ENCODE results near the gene TRMT2A.
"Not testable (repeated sequence)": the region's sequence is repeated elsewhere in the genome, so short reads cannot be mapped to it uniquely, and the experiment has no call there.

TRMT2A gene, protein sequence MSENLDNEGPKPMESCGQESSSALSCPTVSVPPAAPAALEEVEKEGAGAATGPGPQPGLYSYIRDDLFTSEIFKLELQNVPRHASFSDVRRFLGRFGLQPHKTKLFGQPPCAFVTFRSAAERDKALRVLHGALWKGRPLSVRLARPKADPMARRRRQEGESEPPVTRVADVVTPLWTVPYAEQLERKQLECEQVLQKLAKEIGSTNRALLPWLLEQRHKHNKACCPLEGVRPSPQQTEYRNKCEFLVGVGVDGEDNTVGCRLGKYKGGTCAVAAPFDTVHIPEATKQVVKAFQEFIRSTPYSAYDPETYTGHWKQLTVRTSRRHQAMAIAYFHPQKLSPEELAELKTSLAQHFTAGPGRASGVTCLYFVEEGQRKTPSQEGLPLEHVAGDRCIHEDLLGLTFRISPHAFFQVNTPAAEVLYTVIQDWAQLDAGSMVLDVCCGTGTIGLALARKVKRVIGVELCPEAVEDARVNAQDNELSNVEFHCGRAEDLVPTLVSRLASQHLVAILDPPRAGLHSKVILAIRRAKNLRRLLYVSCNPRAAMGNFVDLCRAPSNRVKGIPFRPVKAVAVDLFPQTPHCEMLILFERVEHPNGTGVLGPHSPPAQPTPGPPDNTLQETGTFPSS

GRCh38 chr22:20116951-20117632 lies at the start of gene TRMT2A:
TRMT2A (minus strand) TSS chr22:20117226; CDS start chr22:20116906, 320 bp downstream.
- peak; percentile 93 to 94 for DNase-seq (ENCODE audit: low read depth in 2 of 2)

DNA sequence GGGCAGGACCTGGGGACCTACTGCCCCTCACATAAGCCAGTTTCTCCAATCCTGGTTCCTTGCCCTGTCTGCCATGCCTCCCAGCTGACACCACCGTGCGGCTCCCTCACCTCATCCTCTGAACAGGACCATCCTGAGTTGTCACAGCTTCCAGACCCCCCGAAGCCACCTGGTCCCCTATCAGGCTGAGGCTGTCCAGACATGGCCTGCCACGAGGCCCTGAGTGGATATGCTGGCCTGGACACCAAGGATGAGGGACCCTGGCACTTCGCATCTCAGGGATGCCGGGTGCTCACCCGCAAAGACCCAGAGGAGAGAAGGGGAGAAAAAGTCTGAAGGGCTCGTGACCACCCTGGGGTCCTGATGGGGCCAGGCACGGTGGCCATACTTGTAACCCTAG lies 49.7 kb upstream of the TRMT2A start:
- no peak for DNase-seq (ENCODE audit: low read depth in 2 of 2)

GRCh38 chr22:20165913-20166312 lies 48.9 kb upstream of the TRMT2A start:
- DNase-seq (ENCODE audit: low read depth in 2 of 2), result no peak

GRCh38 chr22:20165421-20165820 lies 48.4 kb upstream of the TRMT2A start:
- DNase-seq (ENCODE audit: low read depth in 2 of 2), result no peak

- DNase-seq (ENCODE audit: low read depth in 2 of 2), result no peak
Measured at GRCh38 chr22:20164863-20165262, 47.8 kb upstream of the TRMT2A start.

DNA sequence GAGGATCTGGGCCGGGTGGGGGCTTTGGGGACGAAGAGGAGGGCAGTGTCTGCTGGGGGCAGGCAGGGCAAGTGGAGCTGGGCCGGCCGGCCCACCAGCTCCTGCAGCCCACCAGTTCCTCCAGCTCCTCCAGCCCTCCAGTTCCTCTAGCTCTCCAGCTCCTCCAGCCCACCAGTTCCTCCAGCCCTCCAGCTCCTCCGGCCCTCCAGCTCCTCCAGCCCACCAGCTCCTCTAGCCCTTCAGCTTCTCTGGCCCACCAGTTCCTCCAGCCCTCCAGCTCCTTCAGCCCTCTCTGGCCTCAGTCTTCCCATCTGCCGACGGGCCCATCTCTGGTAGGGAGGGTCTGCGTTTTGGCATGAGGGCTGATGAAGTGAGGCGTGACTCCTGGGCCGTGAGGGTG lies 43.0 kb upstream of the TRMT2A start:
- no peak for DNase-seq (ENCODE audit: low read depth in 2 of 2)

- not testable (repeated sequence) for DNase-seq (ENCODE audit: low read depth in 2 of 2)
Measured at GRCh38 chr22:20159531-20159930, 42.5 kb upstream of the TRMT2A start.

DNA sequence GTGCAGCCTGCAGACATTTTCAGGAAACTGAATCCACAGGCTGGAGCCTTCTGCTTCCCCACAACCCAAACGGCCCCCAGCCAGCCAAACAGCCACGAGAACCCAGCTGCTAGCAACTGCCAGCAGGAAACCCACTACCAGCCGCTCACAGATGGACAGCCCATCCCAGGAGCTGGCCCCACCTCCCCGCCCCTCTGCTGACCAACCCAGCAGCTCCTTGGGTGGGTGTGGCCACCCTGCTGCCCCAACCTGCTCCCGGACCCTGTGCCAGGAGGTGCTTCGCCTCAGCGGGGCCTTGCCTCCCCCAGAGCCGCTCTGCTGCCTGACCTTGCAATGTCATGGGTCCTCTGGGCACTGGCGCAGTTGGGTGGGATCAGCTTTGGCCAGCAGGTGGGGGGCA lies 42.0 kb upstream of the TRMT2A start:
- DNase-seq (ENCODE audit: low read depth in 2 of 2), result no peak

- DNase-seq (ENCODE audit: low read depth in 2 of 2), result no peak
Measured at GRCh38 chr22:20158391-20159036, 41.5 kb upstream of the TRMT2A start.

DNA sequence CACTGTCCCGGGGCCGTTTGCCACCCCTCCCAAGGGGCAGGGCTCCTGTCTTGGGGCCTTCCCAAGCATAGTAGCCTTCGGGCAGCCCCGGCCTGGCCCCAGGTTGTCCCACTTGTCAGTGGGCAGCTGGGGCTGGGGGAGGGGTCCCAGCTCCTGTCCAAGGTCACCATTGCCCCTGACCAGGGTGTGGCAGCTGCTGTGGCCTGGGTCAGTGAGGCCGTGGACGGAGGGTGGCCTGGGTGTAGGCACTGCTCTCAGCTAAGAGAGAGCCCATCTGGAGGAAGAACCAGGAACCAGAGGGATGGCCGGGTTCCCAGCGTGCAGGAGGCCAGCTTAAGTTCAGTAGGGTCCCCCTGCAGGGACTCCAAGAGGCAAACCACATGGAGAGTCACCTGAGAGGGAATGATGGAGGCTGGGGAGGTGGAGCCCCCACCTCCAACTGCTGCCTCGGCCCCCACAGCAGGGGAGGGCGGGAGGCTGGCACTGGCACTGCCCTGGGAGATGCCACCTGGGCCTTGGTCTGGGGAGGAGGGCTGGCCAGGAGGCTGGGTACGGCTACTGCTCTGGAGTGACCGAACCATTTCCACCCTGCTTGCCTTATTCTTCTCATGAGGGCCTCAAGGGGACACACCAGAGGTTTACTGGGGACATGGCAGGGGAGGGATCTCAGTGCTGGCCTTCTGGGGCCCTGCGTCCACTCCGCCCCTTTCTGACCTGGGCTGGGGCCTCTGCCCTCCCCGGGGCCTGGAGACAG lies 40.6 kb upstream of the TRMT2A start:
- DNase-seq (ENCODE audit: low read depth in 2 of 2), result no peak

DNA sequence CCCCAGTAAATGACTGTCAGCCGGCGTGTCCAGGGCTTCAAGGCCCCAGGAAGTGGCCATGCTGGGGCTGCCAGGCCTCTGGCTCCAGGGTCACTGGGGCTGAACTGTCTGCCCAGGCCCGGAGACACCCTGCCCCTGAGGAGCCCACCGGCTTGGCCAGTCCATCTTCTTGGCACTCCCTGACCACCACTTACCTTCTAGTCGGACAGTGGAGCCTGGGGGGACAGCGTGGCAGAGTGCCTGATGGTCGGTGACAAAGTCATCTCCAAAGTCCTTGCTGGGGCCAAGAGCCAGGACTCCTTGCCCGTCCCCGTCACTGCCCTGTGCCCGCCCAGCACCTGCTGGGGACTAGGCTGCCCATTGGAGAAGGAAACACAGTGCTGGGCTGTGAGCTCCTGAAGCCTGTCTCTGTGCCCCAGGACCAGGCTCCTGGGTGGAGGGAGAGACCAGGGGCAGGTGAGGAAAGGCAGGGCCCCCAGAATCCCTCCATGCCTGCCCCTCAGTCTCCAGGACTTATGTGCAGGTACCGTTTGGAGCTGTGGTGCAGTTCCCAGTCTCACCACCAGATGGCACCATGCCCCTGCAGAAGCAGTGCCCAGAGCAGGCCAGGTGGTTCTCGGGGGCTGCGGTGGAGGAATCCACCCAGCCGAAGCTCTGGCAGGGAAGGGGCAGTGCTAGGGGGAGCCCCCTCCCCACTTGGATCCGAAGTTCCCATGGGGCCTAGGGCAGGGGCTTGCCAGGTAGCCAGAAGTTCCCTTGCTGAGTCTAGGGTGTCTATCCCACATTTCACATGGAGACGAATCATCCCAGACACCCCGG lies 39.8 kb upstream of the TRMT2A start:
- peak; percentile 80 to 81 for DNase-seq (ENCODE audit: low read depth in 2 of 2)

DNA sequence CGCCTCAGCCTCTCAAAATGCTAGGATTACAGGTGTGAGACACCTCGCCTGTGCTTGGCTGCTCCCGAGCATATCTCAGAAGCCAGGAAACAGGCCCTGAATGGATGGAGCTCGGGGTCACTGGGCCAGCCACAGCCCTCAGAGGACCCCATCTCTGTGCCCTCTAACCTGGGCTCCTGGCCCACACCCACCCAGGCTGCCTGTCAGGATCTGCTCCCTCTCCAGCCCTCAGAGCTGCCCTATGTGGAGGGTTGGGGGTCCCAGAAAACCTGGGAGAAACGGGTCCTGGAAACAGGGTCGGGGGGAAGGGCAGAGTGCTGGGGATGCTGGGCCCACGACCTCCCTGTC lies 39.0 kb upstream of the TRMT2A start:
- DNase-seq (ENCODE audit: low read depth in 2 of 2), result no peak

- DNase-seq (ENCODE audit: low read depth in 2 of 2), result no peak
Measured at GRCh38 chr22:20155330-20156041, 38.5 kb upstream of the TRMT2A start.

GRCh38 chr22:20154602-20155187 lies 37.7 kb upstream of the TRMT2A start:
- no peak for DNase-seq (ENCODE audit: low read depth in 2 of 2)

- no peak for DNase-seq (ENCODE audit: low read depth in 2 of 2)
Measured at GRCh38 chr22:20153945-20154344, 36.9 kb upstream of the TRMT2A start.

DNA sequence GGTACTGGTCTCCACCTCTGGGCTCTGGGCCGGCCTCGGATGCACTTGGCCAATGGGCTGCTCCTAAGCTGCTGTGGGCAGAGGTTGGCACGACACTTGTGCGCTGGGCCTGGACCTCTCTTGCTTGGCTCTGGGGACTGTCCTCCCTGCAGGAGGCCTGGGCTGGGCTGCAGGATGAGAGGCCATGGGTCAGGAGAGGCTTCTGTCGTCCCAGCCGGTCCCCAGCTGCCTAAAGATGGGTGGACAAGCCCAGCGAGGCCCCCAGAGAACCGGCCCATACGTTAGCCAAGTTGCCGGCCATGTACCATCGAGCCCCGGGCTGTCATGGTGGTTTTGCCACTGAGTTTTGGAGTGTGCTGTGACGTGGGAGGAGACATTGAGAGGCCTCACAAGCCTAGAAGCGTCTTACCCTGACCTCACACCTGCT lies 35.5 kb upstream of the TRMT2A start:
- DNase-seq (ENCODE audit: low read depth in 2 of 2), result no peak

DNA sequence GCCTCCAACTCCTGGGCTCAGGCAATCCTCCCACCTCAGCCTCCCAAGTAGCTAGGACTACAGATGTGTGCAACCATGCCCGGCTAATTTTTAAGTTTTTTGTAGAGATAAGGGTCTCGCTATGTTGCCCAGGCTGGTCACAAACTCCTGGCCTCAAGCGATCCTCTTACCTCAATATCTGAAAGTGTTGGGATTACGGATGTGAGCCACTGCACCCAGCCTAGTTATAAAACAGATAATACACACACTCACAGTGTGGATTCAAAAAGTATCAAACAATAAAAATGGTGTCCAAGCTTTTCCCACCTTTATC lies 34.2 kb upstream of the TRMT2A start:
- no peak for DNase-seq (ENCODE audit: low read depth in 2 of 2)

DNA sequence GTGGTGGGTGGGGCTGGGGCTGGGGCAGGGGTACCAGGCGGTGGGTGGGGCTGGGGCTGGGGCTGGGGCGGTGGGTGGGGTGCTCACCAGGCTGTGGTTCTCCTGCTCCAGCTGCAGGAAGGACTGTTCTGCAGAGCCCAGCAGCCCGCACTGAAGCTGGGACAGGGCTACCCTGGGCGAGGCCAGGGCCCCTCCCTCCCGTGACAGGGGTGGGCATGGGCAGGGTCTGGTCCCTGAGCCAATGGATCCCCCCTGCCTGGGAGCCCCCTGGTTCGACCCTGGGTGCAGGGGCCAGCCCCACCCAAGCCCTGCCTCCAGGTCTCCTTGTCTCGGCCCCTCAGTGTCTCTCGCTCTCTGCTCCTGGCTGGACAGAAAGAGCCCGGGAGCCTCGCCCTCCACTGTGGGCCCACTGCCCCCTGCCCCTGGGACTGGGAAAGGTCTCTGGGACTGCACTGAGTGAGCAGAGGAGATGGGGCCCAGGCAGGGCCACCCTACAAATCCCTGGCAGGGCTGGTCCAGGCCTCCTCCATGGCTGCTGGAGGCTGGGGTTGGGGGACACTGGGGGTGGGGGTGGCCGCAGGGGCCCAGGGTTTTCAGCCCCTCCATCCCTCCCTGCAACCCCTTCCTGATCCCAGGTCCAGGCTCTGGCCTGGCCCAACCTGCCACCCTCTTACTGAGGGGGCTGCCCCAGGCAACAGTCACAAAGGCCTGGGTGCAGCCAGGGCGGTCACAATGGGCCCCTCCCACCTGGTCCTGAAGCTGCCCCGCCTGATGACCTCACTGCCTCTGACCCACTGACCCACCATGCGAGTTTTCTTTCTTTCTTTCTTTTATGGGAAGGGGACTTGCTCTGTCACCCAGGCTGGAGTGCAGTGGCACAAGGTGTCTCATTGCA lies 33.6 kb upstream of the TRMT2A start, which contains the start of gene CCDC188:
CCDC188 (minus strand) TSS at position 675 of the 895 bp plus-strand sequence; CDS start at position 606, 69 bp downstream.
- no peak for DNase-seq (ENCODE audit: low read depth in 2 of 2)

Measured in stimulated activated CD8-positive, alpha-beta memory T cell treated with anti-CD3 and anti-CD28 coated beads, Interleukin-2, amount 100 ng/mL, for 1 hour (primary cell).